ENCODE measurements around the gene TBC1D7. TPM values are rescaled to one million over a fixed set of nuclear protein-coding genes. Genes with fewer than 3 reads are reported as not detected.

The TBC1D7 gene
- total RNA-seq, 1 donor from 2014 or later: 35.4 TPM

DNA sequence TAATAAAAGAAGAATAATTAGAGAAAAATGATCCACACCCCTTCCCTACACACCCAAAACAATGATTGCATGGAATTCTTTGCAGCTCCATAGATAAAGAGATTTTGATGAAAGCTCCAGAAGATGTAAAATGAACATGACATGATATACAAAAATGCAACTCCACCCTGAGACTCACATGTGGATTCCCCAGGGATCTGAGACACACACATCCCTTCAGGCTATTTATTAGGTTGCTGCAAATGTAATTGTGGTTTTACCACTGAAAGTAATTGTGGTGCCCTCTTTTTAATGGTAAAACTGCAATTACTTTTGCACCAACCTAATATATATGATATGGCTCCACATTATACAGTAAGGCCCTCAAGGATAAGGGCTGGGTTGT, 40.4 kb upstream of the TBC1D7 start:
- no peaks in the 10 kb centered on the region for H3K36me3 Mint-ChIP-seq (ENCODE audit: low read depth)
- TF ChIP-seq, protein P1, sequence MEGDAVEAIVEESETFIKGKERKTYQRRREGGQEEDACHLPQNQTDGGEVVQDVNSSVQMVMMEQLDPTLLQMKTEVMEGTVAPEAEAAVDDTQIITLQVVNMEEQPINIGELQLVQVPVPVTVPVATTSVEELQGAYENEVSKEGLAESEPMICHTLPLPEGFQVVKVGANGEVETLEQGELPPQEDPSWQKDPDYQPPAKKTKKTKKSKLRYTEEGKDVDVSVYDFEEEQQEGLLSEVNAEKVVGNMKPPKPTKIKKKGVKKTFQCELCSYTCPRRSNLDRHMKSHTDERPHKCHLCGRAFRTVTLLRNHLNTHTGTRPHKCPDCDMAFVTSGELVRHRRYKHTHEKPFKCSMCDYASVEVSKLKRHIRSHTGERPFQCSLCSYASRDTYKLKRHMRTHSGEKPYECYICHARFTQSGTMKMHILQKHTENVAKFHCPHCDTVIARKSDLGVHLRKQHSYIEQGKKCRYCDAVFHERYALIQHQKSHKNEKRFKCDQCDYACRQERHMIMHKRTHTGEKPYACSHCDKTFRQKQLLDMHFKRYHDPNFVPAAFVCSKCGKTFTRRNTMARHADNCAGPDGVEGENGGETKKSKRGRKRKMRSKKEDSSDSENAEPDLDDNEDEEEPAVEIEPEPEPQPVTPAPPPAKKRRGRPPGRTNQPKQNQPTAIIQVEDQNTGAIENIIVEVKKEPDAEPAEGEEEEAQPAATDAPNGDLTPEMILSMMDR (conservative IDR thresholded peaks at IDR 0.05): no peak
- no peaks in the 10 kb centered on the region for H3K9me3 Mint-ChIP-seq
- no peak overlapping the region for H3K27ac Mint-ChIP-seq (ENCODE audit: unreplicated experiment)
- peaks cover 32% of the 10 kb centered on the region for H3K4me1 Mint-ChIP-seq
- H3K4me3 Mint-ChIP-seq: no peak overlapping the region
- no peaks in the 10 kb centered on the region for H3K27me3 Mint-ChIP-seq (ENCODE audit: low read depth)
- DNase-seq (ENCODE audit: low read depth, low spot score): no peak

- Mint-ChIP-seq H3K4me1 (peaks cover 32% of the 10 kb centered on the region), H3K4me3 (no peak overlapping the region), H3K9me3 (no peaks in the 10 kb centered on the region), H3K27ac (ENCODE audit: unreplicated experiment) (no peak overlapping the region), H3K27me3 (ENCODE audit: low read depth) (no peaks in the 10 kb centered on the region), H3K36me3 (ENCODE audit: low read depth) (no peaks in the 10 kb centered on the region)
- DNase-seq (ENCODE audit: low read depth, low spot score): no peak
- TF ChIP-seq, protein P1 (conservative IDR thresholded peaks at IDR 0.05): no peak
Observed at GRCh38 chr6:13368079-13368730, 39.9 kb upstream of the TBC1D7 start.

DNA sequence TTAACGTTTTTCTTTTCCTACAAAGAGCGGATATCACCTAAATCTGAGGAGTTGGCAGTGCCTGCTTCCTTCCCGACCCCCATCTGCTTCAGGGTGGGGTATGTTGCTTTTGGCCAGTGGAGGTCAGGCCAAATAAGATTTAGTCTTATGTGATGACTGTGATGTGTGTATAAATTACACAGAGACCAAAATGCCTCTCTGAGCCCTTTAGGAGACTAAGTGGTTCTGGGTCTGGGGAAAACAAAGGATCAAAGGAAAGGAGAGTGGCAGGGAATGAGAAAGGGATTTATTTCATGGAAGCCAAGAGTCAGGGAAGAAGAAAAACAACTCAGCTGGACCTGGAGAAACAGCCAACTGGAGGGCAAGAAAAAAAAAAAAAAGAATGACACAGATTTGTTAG, 39.1 kb upstream of the TBC1D7 start:
- Mint-ChIP-seq H3K27ac (ENCODE audit: unreplicated experiment) (no peak overlapping the region), H3K4me1 (peaks cover 33% of the 10 kb centered on the region), H3K9me3 (no peaks in the 10 kb centered on the region), H3K27me3 (ENCODE audit: low read depth) (no peaks in the 10 kb centered on the region), H3K4me3 (no peak overlapping the region), H3K36me3 (ENCODE audit: low read depth) (no peaks in the 10 kb centered on the region)
- no peak for DNase-seq (ENCODE audit: low read depth, low spot score)
- TF ChIP-seq, protein P1 (conservative IDR thresholded peaks at IDR 0.05): no peak

- Mint-ChIP-seq H3K9me3 (no peaks in the 10 kb centered on the region), H3K4me3 (no peak overlapping the region), H3K27me3 (ENCODE audit: low read depth) (no peaks in the 10 kb centered on the region), H3K27ac (ENCODE audit: unreplicated experiment) (no peak overlapping the region), H3K36me3 (ENCODE audit: low read depth) (no peaks in the 10 kb centered on the region), H3K4me1 (peaks cover 19% of the 10 kb centered on the region)
- DNase-seq (ENCODE audit: low read depth, low spot score): no peak
- TF ChIP-seq, protein P1 (conservative IDR thresholded peaks at IDR 0.05): no peak
Observed at GRCh38 chr6:13365320-13365719, 37.0 kb upstream of the TBC1D7 start.

DNA sequence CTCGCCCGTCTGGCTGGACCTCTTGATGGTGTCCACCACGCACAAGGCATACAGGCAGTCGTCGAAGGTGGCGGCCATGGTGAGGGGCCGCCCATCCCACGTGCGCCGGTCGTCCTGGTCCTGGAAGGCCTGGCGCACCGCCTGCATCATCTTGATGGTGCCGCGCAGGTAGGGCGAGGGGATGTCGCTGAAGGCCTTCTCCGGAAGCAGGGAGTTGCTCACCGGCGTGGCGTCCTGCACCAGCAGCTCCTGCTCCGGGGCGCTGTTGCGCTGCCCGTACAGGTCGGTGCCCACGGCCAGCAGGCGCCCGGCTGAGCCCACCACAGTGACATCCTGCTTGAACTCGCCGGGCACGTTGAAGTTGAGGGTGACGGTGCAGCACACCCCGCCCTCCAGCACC, 36.5 kb upstream of the TBC1D7 start:
- TF ChIP-seq, protein P1 (conservative IDR thresholded peaks at IDR 0.05): no peak
- DNase-seq (ENCODE audit: low read depth, low spot score): no peak
- Mint-ChIP-seq H3K9me3 (no peaks in the 10 kb centered on the region), H3K27ac (ENCODE audit: unreplicated experiment) (no peak overlapping the region), H3K4me3 (no peak overlapping the region), H3K36me3 (ENCODE audit: low read depth) (no peaks in the 10 kb centered on the region), H3K27me3 (ENCODE audit: low read depth) (no peaks in the 10 kb centered on the region), H3K4me1 (peaks cover 19% of the 10 kb centered on the region)

Measured in neural crest cell (in vitro differentiated cells).